K562 (cell line): Measurements from ENCODE around the gene SLCO2A1. TPM values are rescaled to one million over a fixed set of nuclear protein-coding genes. Genes with fewer than 3 reads are reported as not detected.

Source experiments
- ATAC-seq: fragments of 200-7000 bp; cut with Tn5 transposase; 3 replicates; pipeline ENCODE4 v1.9.1; 2020; ENCODE audit warnings: moderate library complexity
- BruUV-seq: library from RNA; stranded (reverse); fragments of 400-500 nt; replicated peaks from 2 replicates; lab custom pipeline; 2021; lab: Mats Ljungman, UMichigan
- CTCF ChIA-PET: fragments of 300-600 bp; formaldehyde crosslinking; extraction: SDS; loops from one replicate; lab custom pipeline; 2021; ENCODE audit warnings: low intra/inter-chr PET ratio; lab: Yijun Ruan, JAX
- POLR2A ChIA-PET: fragments of 300-600, 350-650 bp; sonication (Branson Sonifier 250); formaldehyde crosslinking; extraction: SDS; loops from one replicate; lab custom pipeline; 2021; ENCODE audit warnings: antibody characterized with exemption, inconsistent platforms; lab: Yijun Ruan, JAX
- DNase-seq, 4 experiments: peaks; one replicate each; pipeline versions ENCODE4 v3.0.0 to v3.0.0-alpha.2; 2011 to 2018; ENCODE audit warnings: low spot score in 3 of 4, mixed read lengths in 3 of 4; ENCODE audit errors: extremely low read depth in 1 of 4
- FAIRE-seq: peaks from 2 replicates; lab custom pipeline; 2011; peaks lifted over from hg19 to GRCh38; lab: Jason Lieb, UNC
- H2AFZ ChIP-seq: 2 replicates; pipeline ENCODE4 v1.6.0; 2011; ENCODE audit warnings: low read depth, low read length, control low read depth, inconsistent platforms
- H3K27ac ChIP-seq: fragments of 200-600 bp; 3 replicates; pipeline ENCODE4 v1.8.0; 2011; ENCODE audit warnings: low read depth, mild to moderate bottlenecking, control low read depth, inconsistent platforms, low read length, moderate library complexity, mixed read lengths; ENCODE audit errors: extremely low read depth
- H3K27me3 ChIP-seq, 2 experiments: fragments of 300-600 bp in 1 of 2; 2 replicates in 1 of 2; 3 replicates in 1 of 2; pipeline versions ENCODE4 v1.6.0 to v1.8.0; 2011; ENCODE audit warnings: inconsistent platforms in 2 of 2, low read length in 2 of 2, mild to moderate bottlenecking in 1 of 2, mixed read lengths in 1 of 2, moderate library complexity in 1 of 2; ENCODE audit not compliant: control insufficient read depth in 2 of 2, insufficient read depth in 2 of 2
- H3K36me3 ChIP-seq: fragments of 300-600 bp; 3 replicates; pipeline ENCODE4 v1.8.0; 2011; ENCODE audit warnings: mild to moderate bottlenecking, low read length, inconsistent platforms; ENCODE audit not compliant: control insufficient read depth, insufficient read depth
- H3K4me1 ChIP-seq, 2 experiments: fragments of 200-600 bp in 1 of 2; replicated peaks in 1 of 2; 2 replicates in 1 of 2; 3 replicates in 1 of 2; pipeline versions ENCODE4 v1.5.1 to v1.8.0; 2011; ENCODE audit warnings: inconsistent platforms in 2 of 2, low read length in 2 of 2, mild to moderate bottlenecking in 1 of 2, mixed read lengths in 1 of 2, moderate library complexity in 1 of 2; ENCODE audit not compliant: control insufficient read depth in 2 of 2, insufficient read depth in 2 of 2
- H3K4me2 ChIP-seq: 2 replicates; pipeline ENCODE4 v1.6.1; 2011; ENCODE audit warnings: low read length, control low read depth, inconsistent platforms, mixed read lengths; ENCODE audit not compliant: insufficient read depth
- H3K4me3 ChIP-seq: fragments of 200-600 bp; sonication (generic), shearing (Covaris generic); 2 replicates; pipeline ENCODE4 v1.5.1; 2016; ENCODE audit warnings: control low read depth, inconsistent platforms
- H3K79me2 ChIP-seq: fragments of 200-600 bp; 3 replicates; pipeline ENCODE4 v1.8.0; 2011; ENCODE audit warnings: low read length, inconsistent platforms; ENCODE audit not compliant: control insufficient read depth, insufficient read depth
- H3K9ac ChIP-seq, 2 experiments: 2 replicates each; pipeline versions ENCODE4 v1.6.0 to v1.6.1; 2011; ENCODE audit warnings: low read depth in 2 of 2, low read length in 2 of 2, control low read depth in 1 of 2, inconsistent platforms in 1 of 2, mild to moderate bottlenecking in 1 of 2, mixed read lengths in 1 of 2; ENCODE audit not compliant: insufficient read depth in 1 of 2
- H3K9me1 ChIP-seq: one replicate; pipeline ENCODE4 v1.6.0; 2011; ENCODE audit warnings: inconsistent platforms, mild to moderate bottlenecking, low read length, moderate library complexity; ENCODE audit not compliant: control insufficient read depth, insufficient read depth
- H3K9me3 ChIP-seq: replicated peaks from 2 replicates; pipeline ENCODE4 v1.5.1; 2011; ENCODE audit warnings: low read depth, low read length, inconsistent platforms; ENCODE audit not compliant: control insufficient read depth, insufficient read depth
- H4K20me1 ChIP-seq: replicated peaks from 2 replicates; pipeline ENCODE4 v1.6.1; 2011; ENCODE audit warnings: low read length, inconsistent platforms, mixed read lengths; ENCODE audit not compliant: control insufficient read depth, insufficient read depth
- BRF1 ChIP-seq: IDR thresholded peaks from 3 replicates; pipeline ENCODE4 v1.6.1; 2011; ENCODE audit warnings: borderline replicate concordance, mild to moderate bottlenecking; ENCODE audit not compliant: insufficient read length; ENCODE audit errors: extremely low read depth
- CREBBP ChIP-seq: IDR thresholded peaks from one replicate; pipeline ENCODE4 v1.6.1; 2012; ENCODE audit warnings: low read depth, mild to moderate bottlenecking, control low read depth, inconsistent platforms, low read length
- GTF2F1 ChIP-seq: IDR thresholded peaks from 2 replicates; pipeline ENCODE4 v1.6.1; 2011; ENCODE audit warnings: low read depth, low read length, improper control_type of control experiment
- HMG20B ChIP-seq: fragments of 250-450 bp; sonication (Bioruptor Pico); IDR thresholded peaks from 2 replicates; pipeline ENCODE4 v1.5.0; 2021; ENCODE audit warnings: mild to moderate bottlenecking
- HNRNPLL ChIP-seq: fragments of 200-400 bp; formaldehyde crosslinking; IDR thresholded peaks from 2 replicates; pipeline ENCODE4 v1.6.1; 2017; ENCODE audit warnings: low read length, low read depth, mild to moderate bottlenecking; ENCODE audit not compliant: poor library complexity, severe bottlenecking
- HSF4 ChIP-seq: fragments of 250-450 bp; sonication (Bioruptor Pico); IDR thresholded peaks from 2 replicates; pipeline ENCODE4 v2.1.2; 2022; ENCODE audit warnings: mild to moderate bottlenecking, moderate library complexity, borderline replicate concordance
- IRF2 ChIP-seq: sonication (generic); formaldehyde crosslinking; IDR thresholded peaks from 2 replicates; pipeline ENCODE4 v1.8.1; 2022; ENCODE audit warnings: mild to moderate bottlenecking, missing genetic modification reagents
- STAG1 ChIP-seq: sonication (generic); formaldehyde crosslinking; IDR thresholded peaks from 2 replicates; pipeline ENCODE4 v1.5.0; 2020; ENCODE audit warnings: missing genetic modification reagents, borderline replicate concordance
- ZBED1 ChIP-seq: IDR thresholded peaks from 2 replicates; pipeline ENCODE4 v1.6.1; 2014
- WGBS: fragments of 100-300 bp; shearing (Covaris generic); methylation state at CpG from one replicate; pipeline ENCODE4 v1.1.6; 2016; ENCODE audit warnings: low coverage, mixed read lengths; ENCODE audit not compliant: insufficient coverage; ENCODE audit errors: missing lambda C conversion rate; 5-methylcytosine and 5-hydroxymethylcytosine counted together
- in situ Hi-C: fragments of 300-500 bp; cut with MboI; formaldehyde crosslinking; loops from 4 replicates; pipeline ENCODE4 v1.15.0; 2018; ENCODE audit warnings: inconsistent platforms, mixed read lengths
- intact Hi-C: fragments of 100-400 bp; cut with micrococcal nuclease; formaldehyde crosslinking; loops from 2 replicates; pipeline ENCODE4 v1.14.2; 2022
- polyA plus RNA-seq, 8 experiments: library from polyadenylated mRNA; depleted of rRNA in 4 of 8; stranded (reverse) in 5 of 8; unstranded in 3 of 8; fragments of >200 nt; fragmentation: Nextera tagmentation in 2 of 8; fragmentation: Illumina TruSeq in 1 of 8; extraction: Ambion mirVana in 2 of 8; extraction: Trizol in 1 of 8; gene quantifications; 2 replicates each; pipeline versions ENCODE4 v1.2.1 to v1.2.3, GENCODE V29; 2011 to 2014; ENCODE audit warnings: inconsistent platforms in 1 of 8, missing spikeins in 1 of 8
- total RNA-seq, 7 experiments: library from RNA; depleted of rRNA in 6 of 7; stranded (reverse); fragments of >200 nt in 6 of 7; fragmentation: Illumina TruSeq in 2 of 7; extraction: Trizol in 2 of 7; gene quantifications; 2 replicates each; pipeline versions ENCODE4 v1.2.1 to v1.2.3, GENCODE V29; 2011 to 2021; ENCODE audit warnings: low replicate concordance in 1 of 7
- TF ChIP-seq, protein P1 (sequence below): sonication (generic); formaldehyde crosslinking; IDR thresholded peaks from 2 replicates; pipeline ENCODE4 v1.9.0; 2022; ENCODE audit warnings: mild to moderate bottlenecking, missing genetic modification reagents
- TF ChIP-seq, protein P2 (sequence below): fragments of 250-450 bp; sonication (Bioruptor Pico); IDR thresholded peaks from 2 replicates; pipeline ENCODE4 v1.4.0; 2020; ENCODE audit warnings: mild to moderate bottlenecking, moderate library complexity, borderline replicate concordance

Gene SLCO2A1
- total and polyA plus RNA-seq, 9 of the 15 experiments (the other 6 are each of a cell fraction or from before 2014, with no cell fraction given), result 0.16 to 1.0 TPM; not detected in 7

DNA sequence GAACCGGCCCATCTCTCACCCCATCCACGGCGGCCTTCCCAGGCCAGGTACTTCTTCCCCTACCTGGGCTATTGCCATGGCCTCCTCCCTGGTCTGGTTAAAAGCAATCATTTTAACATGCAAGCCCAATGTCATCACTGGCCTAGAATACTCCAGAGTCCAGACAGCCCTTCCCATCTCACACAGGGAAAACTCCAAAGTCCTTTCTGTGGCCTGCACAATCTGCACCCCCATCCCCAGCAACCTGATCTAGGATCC is 45.8 kb upstream of the SLCO2A1 start:
- no peaks in the 10 kb centered on the region for H4K20me1 ChIP-seq
- TF ChIP-seq IRF2 (CRISPR knock-in tag), result no peak
- TF ChIP-seq, protein P1, sequence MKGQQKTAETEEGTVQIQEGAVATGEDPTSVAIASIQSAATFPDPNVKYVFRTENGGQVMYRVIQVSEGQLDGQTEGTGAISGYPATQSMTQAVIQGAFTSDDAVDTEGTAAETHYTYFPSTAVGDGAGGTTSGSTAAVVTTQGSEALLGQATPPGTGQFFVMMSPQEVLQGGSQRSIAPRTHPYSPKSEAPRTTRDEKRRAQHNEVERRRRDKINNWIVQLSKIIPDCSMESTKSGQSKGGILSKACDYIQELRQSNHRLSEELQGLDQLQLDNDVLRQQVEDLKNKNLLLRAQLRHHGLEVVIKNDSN (CRISPR knock-in tag), result no peak
- no peaks in the 10 kb centered on the region for H3K36me3 ChIP-seq
- no peaks in the 10 kb centered on the region for H3K9me3 ChIP-seq
- no peaks in the 10 kb centered on the region for H3K4me1 ChIP-seq
- CTCF ChIA-PET, result no interaction called here
- intact Hi-C loops, result no loop called here
- H2AFZ ChIP-seq, result no peak overlapping the region
- H3K27ac ChIP-seq, result no peak overlapping the region
- H3K9me1 ChIP-seq, result no peaks in the 10 kb centered on the region
- H3K4me3 ChIP-seq, result no peak overlapping the region
- BruUV-seq, result no TSS peak
- peaks cover 2 to 19% of the 10 kb centered on the region in 2 experiments; a peak in 2 of 5 replicates for H3K27me3 ChIP-seq
- H3K4me2 ChIP-seq, result no peak overlapping the region
- DNase-seq (no peak), ATAC-seq (no peak), FAIRE-seq (no peak)
- no peak overlapping the region for H3K9ac ChIP-seq
- WGBS, result 0% methylated on average over 3 of the region's 3 CpGs
- in situ Hi-C loops, result no loop called here
- no peaks in the 10 kb centered on the region for H3K79me2 ChIP-seq
- POLR2A ChIA-PET, result no interaction called here

DNA sequence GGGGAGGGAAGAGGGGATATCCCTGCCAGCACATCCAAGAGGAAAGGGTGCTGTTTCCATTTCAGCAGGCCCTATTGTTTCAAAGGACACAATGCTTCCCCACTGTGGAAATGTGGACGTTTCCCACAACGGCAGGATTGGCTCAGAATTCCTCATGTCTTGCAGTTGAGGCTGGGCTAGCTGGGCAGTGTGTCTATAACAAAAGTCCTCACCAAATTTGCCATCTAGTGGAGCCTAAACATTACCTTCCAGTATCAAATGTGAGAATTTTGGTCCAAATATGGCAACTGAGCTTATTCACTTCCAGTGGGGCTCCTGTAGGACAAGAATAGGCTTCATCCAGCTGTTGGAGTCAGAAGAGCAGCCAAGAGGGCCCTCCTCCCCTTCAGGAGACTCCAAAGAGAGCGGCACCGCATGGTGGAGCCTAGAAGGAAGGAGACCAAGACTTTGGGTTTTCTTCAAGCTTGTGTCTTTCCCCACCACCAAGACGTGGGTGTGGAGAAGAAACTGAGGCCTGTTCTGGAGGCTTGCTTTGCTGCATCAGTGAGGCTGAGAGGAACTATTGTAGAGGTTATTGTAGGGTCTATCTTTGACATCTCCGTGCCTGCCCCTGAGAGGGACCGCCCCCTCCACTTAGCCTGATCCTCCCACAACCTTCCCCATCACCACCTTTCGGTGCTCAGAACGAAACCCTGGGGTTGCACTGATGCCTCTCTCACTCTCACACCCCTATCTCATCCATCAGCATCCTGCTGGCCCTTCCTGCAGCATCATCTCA is 45.3 kb upstream of the SLCO2A1 start:
- Histone ChIP-seq H3K79me2 (no peaks in the 10 kb centered on the region), H3K27me3 (peaks cover 2 to 19% of the 10 kb centered on the region in 2 experiments; a peak in 2 of 5 replicates), H3K4me1 (no peaks in the 10 kb centered on the region), H3K36me3 (no peaks in the 10 kb centered on the region), H3K9me1 (no peaks in the 10 kb centered on the region), H4K20me1 (no peaks in the 10 kb centered on the region), H3K9me3 (no peaks in the 10 kb centered on the region), H3K4me2 (no peak overlapping the region), H3K4me3 (no peak overlapping the region), H3K27ac (no peak overlapping the region), H3K9ac (no peak overlapping the region), H2AFZ (no peak overlapping the region)
- ATAC-seq (no peak), FAIRE-seq (no peak), DNase-seq (no peak)
- in situ Hi-C loops (no loop called here), intact Hi-C loops (no loop called here)
- BruUV-seq, result no TSS peak
- ChIA-PET CTCF (no interaction called here), POLR2A (no interaction called here)
- 1% methylated on average over 9 of the region's 9 CpGs for WGBS
- TF ChIP-seq ZBED1 (no peak), HMG20B (CRISPR knock-in tag) (no peak), BRF1 (no peak), GTF2F1 (no peak), HNRNPLL (no peak), CREBBP (no peak), STAG1 (no peak), HSF4 (CRISPR knock-in tag) (no peak)
- TF ChIP-seq, protein P2, sequence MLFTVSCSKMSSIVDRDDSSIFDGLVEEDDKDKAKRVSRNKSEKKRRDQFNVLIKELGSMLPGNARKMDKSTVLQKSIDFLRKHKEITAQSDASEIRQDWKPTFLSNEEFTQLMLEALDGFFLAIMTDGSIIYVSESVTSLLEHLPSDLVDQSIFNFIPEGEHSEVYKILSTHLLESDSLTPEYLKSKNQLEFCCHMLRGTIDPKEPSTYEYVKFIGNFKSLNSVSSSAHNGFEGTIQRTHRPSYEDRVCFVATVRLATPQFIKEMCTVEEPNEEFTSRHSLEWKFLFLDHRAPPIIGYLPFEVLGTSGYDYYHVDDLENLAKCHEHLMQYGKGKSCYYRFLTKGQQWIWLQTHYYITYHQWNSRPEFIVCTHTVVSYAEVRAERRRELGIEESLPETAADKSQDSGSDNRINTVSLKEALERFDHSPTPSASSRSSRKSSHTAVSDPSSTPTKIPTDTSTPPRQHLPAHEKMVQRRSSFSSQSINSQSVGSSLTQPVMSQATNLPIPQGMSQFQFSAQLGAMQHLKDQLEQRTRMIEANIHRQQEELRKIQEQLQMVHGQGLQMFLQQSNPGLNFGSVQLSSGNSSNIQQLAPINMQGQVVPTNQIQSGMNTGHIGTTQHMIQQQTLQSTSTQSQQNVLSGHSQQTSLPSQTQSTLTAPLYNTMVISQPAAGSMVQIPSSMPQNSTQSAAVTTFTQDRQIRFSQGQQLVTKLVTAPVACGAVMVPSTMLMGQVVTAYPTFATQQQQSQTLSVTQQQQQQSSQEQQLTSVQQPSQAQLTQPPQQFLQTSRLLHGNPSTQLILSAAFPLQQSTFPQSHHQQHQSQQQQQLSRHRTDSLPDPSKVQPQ, result no peak
